Caco-2 (cell line): ENCODE results near the gene GLYATL1. TPM values are rescaled to one million over a fixed set of nuclear protein-coding genes. Genes with fewer than 3 reads are reported as not detected.

ENCODE experiments used
- BruUV-seq: library from RNA; stranded (reverse); fragments of 400-500 nt; replicated peaks from 2 replicates; lab custom pipeline; 2021; lab: Mats Ljungman, UMichigan
- CTCF ChIA-PET: fragments of 300-600 bp; sonication (Branson Sonifier 250); formaldehyde crosslinking; loops from one replicate; lab custom pipeline; 2022; ENCODE audit warnings: antibody characterized with exemption; lab: Charles Lee
- POLR2A ChIA-PET: fragments of 300-600 bp; sonication (Branson Sonifier 250); formaldehyde crosslinking; loops from one replicate; lab custom pipeline; 2022; ENCODE audit warnings: antibody characterized with exemption; lab: Charles Lee
- DNase-seq, 2 experiments: peaks; one replicate each; pipeline versions ENCODE4 v3.0.0 to v3.0.0-alpha.2; 2020 to 2022
- H3K27me3 ChIP-seq: replicated peaks from 2 replicates; pipeline ENCODE4 v1.6.0; 2011; ENCODE audit warnings: low read length; ENCODE audit not compliant: control insufficient read depth, insufficient read depth
- H3K36me3 ChIP-seq: 2 replicates; pipeline ENCODE4 v1.5.1; 2011; ENCODE audit warnings: low read length; ENCODE audit not compliant: control insufficient read depth, insufficient read depth
- H3K4me1 ChIP-seq: fragments of 250-450 bp; sonication (Bioruptor Pico); 2 replicates; pipeline ENCODE4 v1.5.1; 2020; ENCODE audit warnings: mild to moderate bottlenecking
- H3K4me3 ChIP-seq: 2 replicates; pipeline ENCODE4 v1.5.1; 2011; ENCODE audit warnings: low read depth, mild to moderate bottlenecking, control low read depth, low read length
- H3K9me3 ChIP-seq: fragments of 250-450 bp; sonication (Bioruptor Pico); 2 replicates; pipeline ENCODE4 v1.5.1; 2020; ENCODE audit warnings: mild to moderate bottlenecking, moderate library complexity
- H3K27ac Mint-ChIP-seq: one replicate; pipeline ENCODE4 v1.8.0; 2022; ENCODE audit warnings: mixed read lengths; ENCODE audit not compliant: unreplicated experiment
- H3K27me3 Mint-ChIP-seq: one replicate; pipeline ENCODE4 v1.8.0; 2022; ENCODE audit warnings: mixed read lengths; ENCODE audit not compliant: insufficient read depth, unreplicated experiment
- H3K36me3 Mint-ChIP-seq: one replicate; pipeline ENCODE4 v1.8.0; 2022; ENCODE audit warnings: mild to moderate bottlenecking, mixed read lengths; ENCODE audit not compliant: insufficient read depth, unreplicated experiment
- H3K4me1 Mint-ChIP-seq: one replicate; pipeline ENCODE4 v1.8.0; 2022; ENCODE audit warnings: low read depth, mixed read lengths; ENCODE audit not compliant: unreplicated experiment
- H3K4me3 Mint-ChIP-seq: one replicate; pipeline ENCODE4 v1.8.0; 2022; ENCODE audit warnings: mild to moderate bottlenecking, moderate library complexity, mixed read lengths; ENCODE audit not compliant: unreplicated experiment
- H3K9me3 Mint-ChIP-seq: one replicate; pipeline ENCODE4 v1.8.0; 2022; ENCODE audit warnings: mixed read lengths; ENCODE audit not compliant: unreplicated experiment
- CTCF ChIP-seq, 2 experiments: fragments of 200-600 bp in 1 of 2; IDR thresholded peaks; 1 replicate in 1 of 2; 2 replicates in 1 of 2; pipeline versions ENCODE4 v1.5.1 to v1.8.0; 2011 to 2022; ENCODE audit warnings: antibody characterized with exemption in 1 of 2, control low read depth in 1 of 2, inconsistent platforms in 1 of 2, low read depth in 1 of 2, low read length in 1 of 2, mild to moderate bottlenecking in 1 of 2, moderate library complexity in 1 of 2; ENCODE audit not compliant: insufficient read depth in 1 of 2, severe bottlenecking in 1 of 2, unreplicated experiment in 1 of 2
- intact Hi-C: fragments of 100-400 bp; cut with micrococcal nuclease; formaldehyde crosslinking; loops from one replicate; pipeline ENCODE4 v1.10.0; 2022; ENCODE audit not compliant: unreplicated experiment
- total RNA-seq: library from RNA; stranded (reverse); gene quantifications from 2 replicates; pipeline ENCODE4 v1.2.3, GENCODE V29; 2022

The GLYATL1 gene
- total RNA-seq, 1 experiment from 2014 or later = 4.0 TPM

DNA sequence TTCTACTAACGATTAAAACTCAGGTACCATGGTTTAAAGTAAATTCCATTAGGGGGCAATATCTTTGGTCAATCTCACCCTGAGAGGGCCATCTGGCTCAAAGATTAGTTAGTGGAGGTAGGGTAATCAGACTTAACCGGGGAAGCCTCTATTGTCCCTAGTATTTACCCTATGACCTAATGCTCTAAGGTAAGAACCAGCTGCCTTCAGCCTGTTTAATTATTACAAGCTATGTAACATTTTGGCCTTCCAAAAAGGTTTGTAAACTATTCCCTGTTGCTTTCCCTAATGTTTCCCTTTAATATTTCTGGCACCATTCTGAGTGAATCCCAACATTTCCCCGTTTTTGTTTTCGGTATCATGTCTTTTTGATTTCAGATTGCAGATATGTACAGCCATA lies 15.1 kb upstream of the GLYATL1 start:
- CTCF ChIA-PET = no interaction called here
- H3K27me3 ChIP-seq = no peaks in the 10 kb centered on the region
- peak overlapping the region; percentile 25 for H3K27ac Mint-ChIP-seq
- no peaks in the 10 kb centered on the region for H3K36me3 ChIP-seq
- H3K9me3 Mint-ChIP-seq = peaks cover 10% of the 10 kb centered on the region
- intact Hi-C loops = no loop called here
- H3K4me1 ChIP-seq = peaks cover 78% of the 10 kb centered on the region
- H3K9me3 ChIP-seq = no peaks in the 10 kb centered on the region
- H3K4me1 Mint-ChIP-seq = peaks cover 57% of the 10 kb centered on the region
- no TSS peak for BruUV-seq
- H3K4me3 ChIP-seq = no peak overlapping the region
- H3K4me3 Mint-ChIP-seq = no peak overlapping the region
- no peak for DNase-seq
- POLR2A ChIA-PET = no interaction called here
- no peak for TF ChIP-seq CTCF (IDR thresholded peaks at IDR 0.05; ENCODE audit: insufficient read depth in 1 of 2, low read depth in 1 of 2, low read length in 1 of 2, severe bottlenecking in 1 of 2, unreplicated experiment in 1 of 2)
- H3K36me3 Mint-ChIP-seq = no peaks in the 10 kb centered on the region
- no peaks in the 10 kb centered on the region for H3K27me3 Mint-ChIP-seq

DNA sequence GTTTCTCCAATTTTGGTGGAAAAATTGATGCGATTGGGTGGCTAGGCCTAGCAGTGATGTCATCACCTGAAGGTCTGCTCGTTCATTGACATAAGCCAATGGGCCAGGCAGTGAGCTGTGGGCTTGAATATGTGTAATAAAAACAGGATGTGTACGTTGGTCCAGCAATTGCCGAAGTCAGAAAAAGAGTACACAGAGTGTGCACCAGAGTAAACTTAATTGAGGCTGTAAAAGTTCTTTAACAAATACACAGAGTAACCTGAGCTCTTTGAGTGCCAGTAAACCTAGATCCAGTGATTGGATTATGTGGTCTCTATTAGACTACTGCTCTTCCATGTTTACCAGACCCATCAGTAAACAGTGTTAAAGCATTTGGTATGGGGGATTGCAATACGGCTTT lies 13.0 kb upstream of the GLYATL1 start:
- H3K4me1 Mint-ChIP-seq = peaks cover 62% of the 10 kb centered on the region
- no peak for DNase-seq
- H3K36me3 Mint-ChIP-seq = no peaks in the 10 kb centered on the region
- POLR2A ChIA-PET = interaction anchor here (1.2 kb wide), 2 partner anchors 73 to 218 kb away, joined by 3 to 4 read pairs; no protein-coding TSS in a partner anchor
- BruUV-seq = no TSS peak
- H3K9me3 ChIP-seq = no peaks in the 10 kb centered on the region
- no peak overlapping the region for H3K27ac Mint-ChIP-seq
- H3K27me3 ChIP-seq = no peaks in the 10 kb centered on the region
- no peak for TF ChIP-seq CTCF (IDR thresholded peaks at IDR 0.05; ENCODE audit: insufficient read depth in 1 of 2, low read depth in 1 of 2, low read length in 1 of 2, severe bottlenecking in 1 of 2, unreplicated experiment in 1 of 2)
- no peaks in the 10 kb centered on the region for H3K36me3 ChIP-seq
- peaks cover 7% of the 10 kb centered on the region for H3K9me3 Mint-ChIP-seq
- CTCF ChIA-PET = interaction anchor here (0.6 to 4.3 kb wide), 2 partner anchors 132 to 245 kb away, joined by 5 to 26 read pairs; partner anchors contain the start of gene DTX4
- intact Hi-C loops = loop anchor here (5.0 kb wide), 1 partner anchor 216 kb away; the partner anchor contains the start of gene FAM111A
- peaks cover 80% of the 10 kb centered on the region for H3K4me1 ChIP-seq
- H3K4me3 ChIP-seq = no peak overlapping the region
- no peaks in the 10 kb centered on the region for H3K27me3 Mint-ChIP-seq
- peak overlapping the region; percentile 76 for H3K4me3 Mint-ChIP-seq

DNA sequence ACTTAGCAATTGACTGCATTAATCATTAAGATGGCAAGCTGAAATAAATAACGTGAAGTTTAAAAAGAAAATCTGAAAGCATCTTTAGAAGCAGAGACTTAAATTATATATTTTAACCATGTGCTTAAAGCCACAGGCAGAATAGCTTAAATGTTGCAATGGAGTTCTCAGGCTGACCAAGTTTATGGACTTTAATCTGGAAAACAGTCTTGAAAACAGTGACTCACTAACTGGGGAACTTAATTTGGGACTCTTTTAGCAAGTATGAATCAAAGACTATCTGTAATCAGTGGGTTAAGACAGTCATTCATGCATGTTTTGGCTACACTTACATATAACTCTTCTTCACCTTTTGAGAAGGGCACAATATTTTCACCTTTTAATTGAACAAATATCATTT lies 12.6 kb upstream of the GLYATL1 start:
- Histone ChIP-seq H3K27me3 (no peaks in the 10 kb centered on the region), H3K4me3 (no peak overlapping the region), H3K4me1 (peaks cover 76% of the 10 kb centered on the region), H3K9me3 (no peaks in the 10 kb centered on the region), H3K36me3 (no peaks in the 10 kb centered on the region)
- intact Hi-C loops = loop anchor here (1.0 to 5.0 kb wide), 4 partner anchors 19 to 216 kb away; partner anchors contain the start of gene FAM111A
- Mint-ChIP-seq H3K4me1 (peaks cover 57% of the 10 kb centered on the region), H3K36me3 (no peaks in the 10 kb centered on the region), H3K27ac (no peak overlapping the region), H3K4me3 (peak overlapping the region; percentile 76), H3K27me3 (no peaks in the 10 kb centered on the region), H3K9me3 (peaks cover 3% of the 10 kb centered on the region)
- no peak for DNase-seq
- POLR2A ChIA-PET = interaction anchor here (1.0 to 1.5 kb wide), 4 partner anchors 46 to 218 kb away, joined by 3 to 6 read pairs (median 4); partner anchors contain the start of gene FAM111B
- CTCF ChIA-PET = interaction anchor here (4.3 kb wide), 1 partner anchor 132 kb away, joined by 26 read pairs; no protein-coding TSS in a partner anchor
- BruUV-seq = TSS peak; percentile 44
- no peak for TF ChIP-seq CTCF (IDR thresholded peaks at IDR 0.05; ENCODE audit: insufficient read depth in 1 of 2, low read depth in 1 of 2, low read length in 1 of 2, severe bottlenecking in 1 of 2, unreplicated experiment in 1 of 2)
